ENCODE results near the gene GABPB2.

GRCh38 chr1:151113877-151114276 lies 43.3 kb downstream of the GABPB2 start:
- TF ChIP-seq, protein P1, sequence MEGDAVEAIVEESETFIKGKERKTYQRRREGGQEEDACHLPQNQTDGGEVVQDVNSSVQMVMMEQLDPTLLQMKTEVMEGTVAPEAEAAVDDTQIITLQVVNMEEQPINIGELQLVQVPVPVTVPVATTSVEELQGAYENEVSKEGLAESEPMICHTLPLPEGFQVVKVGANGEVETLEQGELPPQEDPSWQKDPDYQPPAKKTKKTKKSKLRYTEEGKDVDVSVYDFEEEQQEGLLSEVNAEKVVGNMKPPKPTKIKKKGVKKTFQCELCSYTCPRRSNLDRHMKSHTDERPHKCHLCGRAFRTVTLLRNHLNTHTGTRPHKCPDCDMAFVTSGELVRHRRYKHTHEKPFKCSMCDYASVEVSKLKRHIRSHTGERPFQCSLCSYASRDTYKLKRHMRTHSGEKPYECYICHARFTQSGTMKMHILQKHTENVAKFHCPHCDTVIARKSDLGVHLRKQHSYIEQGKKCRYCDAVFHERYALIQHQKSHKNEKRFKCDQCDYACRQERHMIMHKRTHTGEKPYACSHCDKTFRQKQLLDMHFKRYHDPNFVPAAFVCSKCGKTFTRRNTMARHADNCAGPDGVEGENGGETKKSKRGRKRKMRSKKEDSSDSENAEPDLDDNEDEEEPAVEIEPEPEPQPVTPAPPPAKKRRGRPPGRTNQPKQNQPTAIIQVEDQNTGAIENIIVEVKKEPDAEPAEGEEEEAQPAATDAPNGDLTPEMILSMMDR (conservative IDR thresholded peaks at IDR 0.05; ENCODE audit: low read depth, low read length), result no peak
- TF ChIP-seq EZH2 (IDR thresholded peaks at IDR 0.05; ENCODE audit: borderline replicate concordance, low read depth, low read length, poor library complexity, severe bottlenecking), result no peak
